Measurements from ENCODE around the gene UNC45B. TPM values are rescaled to one million over a fixed set of nuclear protein-coding genes. Genes with fewer than 3 reads are reported as not detected.

UNC45B gene
- total RNA-seq, 1 experiment from 2014 or later, result 0.07 TPM

DNA sequence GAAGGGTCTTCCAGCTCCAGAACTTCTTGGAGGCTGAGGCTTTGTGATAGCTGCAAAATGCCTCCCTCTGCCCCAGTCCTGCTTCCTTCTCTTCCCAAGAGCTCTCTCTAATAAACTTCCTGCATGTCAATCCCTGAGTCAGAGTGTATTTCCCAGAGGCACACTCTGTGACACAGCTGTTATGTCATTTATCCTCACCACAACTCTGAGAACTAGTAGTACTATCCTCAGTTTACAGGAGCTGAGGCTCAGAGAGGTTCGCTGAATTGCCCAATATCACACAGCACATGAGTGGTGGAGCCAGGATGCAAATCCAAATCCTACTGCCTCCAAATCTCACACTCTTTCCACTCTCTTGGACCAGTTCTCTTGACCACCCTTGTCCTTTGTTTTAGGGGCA is 20.0 kb downstream of the UNC45B start:
- ATAC-seq, result no peak

GRCh38 chr17:35169835-35170363 is 22.3 kb downstream of the UNC45B start:
- no peak for ATAC-seq
- no peak overlapping the region for H3K27ac Mint-ChIP-seq
- ChIA-PET POLR2A (no interaction called here), CTCF (interaction anchor here (1.1 to 1.7 kb wide), 2 partner anchors 369 kb away, joined by 4 to 9 read pairs; no protein-coding TSS in a partner anchor)
- H3K27me3 Mint-ChIP-seq (ENCODE audit: low read depth), result no peaks in the 10 kb centered on the region; the same call in none of the 2 replicates
- H3K4me3 Mint-ChIP-seq, result no peak overlapping the region
- H3K36me3 Mint-ChIP-seq, result no peaks in the 10 kb centered on the region
- DNase-seq (ENCODE audit: low spot score), result no peak
- no peaks in the 10 kb centered on the region for H3K9me3 Mint-ChIP-seq
- H3K4me1 Mint-ChIP-seq, result no peaks in the 10 kb centered on the region
- TF ChIP-seq ZNF121 (CRISPR knock-in tag; IDR thresholded peaks at IDR 0.05) (no peak), SMAD3 (CRISPR knock-in tag; IDR thresholded peaks at IDR 0.05; ENCODE audit: borderline replicate concordance) (no peak), CTCF (IDR thresholded peaks at IDR 0.05) (no peak), AR (CRISPR knock-in tag; IDR thresholded peaks at IDR 0.05) (no peak), MXD4 (CRISPR knock-in tag; IDR thresholded peaks at IDR 0.05; ENCODE audit: borderline replicate concordance) (no peak), ZNF416 (CRISPR knock-in tag; IDR thresholded peaks at IDR 0.05) (no peak), MYBL2 (CRISPR knock-in tag; IDR thresholded peaks at IDR 0.05) (no peak)
- TF ChIP-seq, protein P1, sequence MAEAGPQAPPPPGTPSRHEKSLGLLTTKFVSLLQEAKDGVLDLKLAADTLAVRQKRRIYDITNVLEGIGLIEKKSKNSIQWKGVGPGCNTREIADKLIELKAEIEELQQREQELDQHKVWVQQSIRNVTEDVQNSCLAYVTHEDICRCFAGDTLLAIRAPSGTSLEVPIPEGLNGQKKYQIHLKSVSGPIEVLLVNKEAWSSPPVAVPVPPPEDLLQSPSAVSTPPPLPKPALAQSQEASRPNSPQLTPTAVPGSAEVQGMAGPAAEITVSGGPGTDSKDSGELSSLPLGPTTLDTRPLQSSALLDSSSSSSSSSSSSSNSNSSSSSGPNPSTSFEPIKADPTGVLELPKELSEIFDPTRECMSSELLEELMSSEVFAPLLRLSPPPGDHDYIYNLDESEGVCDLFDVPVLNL (CRISPR knock-in tag; IDR thresholded peaks at IDR 0.05; ENCODE audit: borderline replicate concordance, low read depth), result no peak
- TF ChIP-seq, protein P2, sequence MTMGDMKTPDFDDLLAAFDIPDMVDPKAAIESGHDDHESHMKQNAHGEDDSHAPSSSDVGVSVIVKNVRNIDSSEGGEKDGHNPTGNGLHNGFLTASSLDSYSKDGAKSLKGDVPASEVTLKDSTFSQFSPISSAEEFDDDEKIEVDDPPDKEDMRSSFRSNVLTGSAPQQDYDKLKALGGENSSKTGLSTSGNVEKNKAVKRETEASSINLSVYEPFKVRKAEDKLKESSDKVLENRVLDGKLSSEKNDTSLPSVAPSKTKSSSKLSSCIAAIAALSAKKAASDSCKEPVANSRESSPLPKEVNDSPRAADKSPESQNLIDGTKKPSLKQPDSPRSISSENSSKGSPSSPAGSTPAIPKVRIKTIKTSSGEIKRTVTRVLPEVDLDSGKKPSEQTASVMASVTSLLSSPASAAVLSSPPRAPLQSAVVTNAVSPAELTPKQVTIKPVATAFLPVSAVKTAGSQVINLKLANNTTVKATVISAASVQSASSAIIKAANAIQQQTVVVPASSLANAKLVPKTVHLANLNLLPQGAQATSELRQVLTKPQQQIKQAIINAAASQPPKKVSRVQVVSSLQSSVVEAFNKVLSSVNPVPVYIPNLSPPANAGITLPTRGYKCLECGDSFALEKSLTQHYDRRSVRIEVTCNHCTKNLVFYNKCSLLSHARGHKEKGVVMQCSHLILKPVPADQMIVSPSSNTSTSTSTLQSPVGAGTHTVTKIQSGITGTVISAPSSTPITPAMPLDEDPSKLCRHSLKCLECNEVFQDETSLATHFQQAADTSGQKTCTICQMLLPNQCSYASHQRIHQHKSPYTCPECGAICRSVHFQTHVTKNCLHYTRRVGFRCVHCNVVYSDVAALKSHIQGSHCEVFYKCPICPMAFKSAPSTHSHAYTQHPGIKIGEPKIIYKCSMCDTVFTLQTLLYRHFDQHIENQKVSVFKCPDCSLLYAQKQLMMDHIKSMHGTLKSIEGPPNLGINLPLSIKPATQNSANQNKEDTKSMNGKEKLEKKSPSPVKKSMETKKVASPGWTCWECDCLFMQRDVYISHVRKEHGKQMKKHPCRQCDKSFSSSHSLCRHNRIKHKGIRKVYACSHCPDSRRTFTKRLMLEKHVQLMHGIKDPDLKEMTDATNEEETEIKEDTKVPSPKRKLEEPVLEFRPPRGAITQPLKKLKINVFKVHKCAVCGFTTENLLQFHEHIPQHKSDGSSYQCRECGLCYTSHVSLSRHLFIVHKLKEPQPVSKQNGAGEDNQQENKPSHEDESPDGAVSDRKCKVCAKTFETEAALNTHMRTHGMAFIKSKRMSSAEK (CRISPR knock-in tag; IDR thresholded peaks at IDR 0.05; ENCODE audit: borderline replicate concordance), result no peak

More for the DNA sequence above, 20.0 kb downstream of the UNC45B start:
- Mint-ChIP-seq H3K27me3 (ENCODE audit: low read depth) (peaks cover 4% of the 10 kb centered on the region), H3K9me3 (no peaks in the 10 kb centered on the region), H3K4me1 (no peaks in the 10 kb centered on the region; the same call in 1 of the 2 replicates), H3K27ac (no peak overlapping the region), H3K4me3 (no peak overlapping the region), H3K36me3 (no peaks in the 10 kb centered on the region)
- TF ChIP-seq NR3C1 (CRISPR knock-in tag; conservative IDR thresholded peaks at IDR 0.05; ENCODE audit: low read depth), result no peak
- TF ChIP-seq JUN (CRISPR knock-in tag; IDR thresholded peaks at IDR 0.05), result no peak
- TF ChIP-seq IRF1 (CRISPR knock-in tag; IDR thresholded peaks at IDR 0.05), result no peak
- TF ChIP-seq FOXK1 (CRISPR knock-in tag; IDR thresholded peaks at IDR 0.05), result no peak
- no peak for TF ChIP-seq ZBTB43 (CRISPR knock-in tag; IDR thresholded peaks at IDR 0.05)
- TF ChIP-seq ZBTB21 (CRISPR knock-in tag; IDR thresholded peaks at IDR 0.05; ENCODE audit: borderline replicate concordance), result no peak
- TF ChIP-seq ESRRA (CRISPR knock-in tag; IDR thresholded peaks at IDR 0.05; ENCODE audit: borderline replicate concordance), result no peak
- TF ChIP-seq, protein P3, sequence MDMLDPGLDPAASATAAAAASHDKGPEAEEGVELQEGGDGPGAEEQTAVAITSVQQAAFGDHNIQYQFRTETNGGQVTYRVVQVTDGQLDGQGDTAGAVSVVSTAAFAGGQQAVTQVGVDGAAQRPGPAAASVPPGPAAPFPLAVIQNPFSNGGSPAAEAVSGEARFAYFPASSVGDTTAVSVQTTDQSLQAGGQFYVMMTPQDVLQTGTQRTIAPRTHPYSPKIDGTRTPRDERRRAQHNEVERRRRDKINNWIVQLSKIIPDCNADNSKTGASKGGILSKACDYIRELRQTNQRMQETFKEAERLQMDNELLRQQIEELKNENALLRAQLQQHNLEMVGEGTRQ (CRISPR knock-in tag; IDR thresholded peaks at IDR 0.05), result no peak
- TF ChIP-seq ATF1 (CRISPR knock-in tag; IDR thresholded peaks at IDR 0.05), result no peak
- TF ChIP-seq, protein P4, sequence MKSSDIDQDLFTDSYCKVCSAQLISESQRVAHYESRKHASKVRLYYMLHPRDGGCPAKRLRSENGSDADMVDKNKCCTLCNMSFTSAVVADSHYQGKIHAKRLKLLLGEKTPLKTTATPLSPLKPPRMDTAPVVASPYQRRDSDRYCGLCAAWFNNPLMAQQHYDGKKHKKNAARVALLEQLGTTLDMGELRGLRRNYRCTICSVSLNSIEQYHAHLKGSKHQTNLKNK (CRISPR knock-in tag; IDR thresholded peaks at IDR 0.05), result no peak
- TF ChIP-seq NR1H2 (CRISPR knock-in tag; IDR thresholded peaks at IDR 0.05), result no peak
- no peak for DNase-seq (ENCODE audit: low spot score)
- POLR2A ChIA-PET, result no interaction called here
- CTCF ChIA-PET, result interaction anchor here (0.8 kb wide), 1 partner anchor 372 kb away, joined by 3 read pairs; no protein-coding TSS in a partner anchor
